Measurements from ENCODE around the gene EFCAB14.

- TF ChIP-seq SMAD1 (IDR thresholded peaks at IDR 0.05; ENCODE audit: low read depth, partially characterized antibody) (no peak), CTCF (IDR thresholded peaks at IDR 0.05 in 2 of 3, conservative IDR thresholded peaks at IDR 0.05 in 1 of 3; ENCODE audit: control insufficient read depth in 2 of 3, extremely low read depth in 1 of 3, insufficient read depth in 1 of 3, low read depth in 3 of 3, low read length in 3 of 3) (peak; percentile 22 to 40 (median 35); a peak in 3 of 6 replicates), ZNF274 (IDR thresholded peaks at IDR 0.05; ENCODE audit: insufficient read depth, insufficient read length) (no peak), ZBTB33 (IDR thresholded peaks at IDR 0.05) (no peak), YY1 (IDR thresholded peaks at IDR 0.05; ENCODE audit: low read depth, low read length) (no peak), USF2 (IDR thresholded peaks at IDR 0.05; ENCODE audit: borderline replicate concordance, low read depth, low read length) (no peak), EP300 (IDR thresholded peaks at IDR 0.05; ENCODE audit: borderline replicate concordance in 1 of 2, control insufficient read depth in 1 of 2, low read depth in 2 of 2, low read length in 2 of 2) (no peak), SIN3A (IDR thresholded peaks at IDR 0.05; ENCODE audit: low read depth, low read length) (no peak), FOXM1 (IDR thresholded peaks at IDR 0.05; ENCODE audit: low read depth, low read length) (no peak)
Observed at GRCh38 chr1:46747683-46748288, 28.9 kb upstream of the EFCAB14 start.
